HepG2 (cell line): ENCODE measurements around the gene SIN3A. TPM values are rescaled to one million over a fixed set of nuclear protein-coding genes. Genes with fewer than 3 reads are reported as not detected.

ENCODE experiments used
- ATAC-seq: fragments of 200-7000 bp; cut with Tn5 transposase; 3 replicates; pipeline ENCODE4 v1.9.1; 2020; ENCODE audit warnings: mild to moderate bottlenecking, moderate library complexity
- BruUV-seq: library from RNA; stranded (reverse); fragments of 400-500 nt; replicated peaks from 2 replicates; lab custom pipeline; 2021; lab: Mats Ljungman, UMichigan
- CTCF ChIA-PET: fragments of 300-600 bp; formaldehyde crosslinking; extraction: SDS; loops from one replicate; lab custom pipeline; 2021; ENCODE audit warnings: low total read pairs, inconsistent platforms, low intra/inter-chr PET ratio; lab: Yijun Ruan, JAX
- POLR2A ChIA-PET: fragments of 350-600 bp; sonication (Branson Sonifier 250); formaldehyde crosslinking; loops from one replicate; lab custom pipeline; 2020; ENCODE audit warnings: antibody characterized with exemption, inconsistent platforms; lab: Yijun Ruan, JAX
- DNase-seq: peaks from one replicate; pipeline ENCODE4 v3.0.0-alpha.2; 2015; ENCODE audit warnings: low spot score
- FAIRE-seq: peaks from 3 replicates; lab custom pipeline; 2011; peaks lifted over from hg19 to GRCh38; lab: Jason Lieb, UNC
- H2AFZ ChIP-seq: one replicate; pipeline ENCODE4 v1.6.1; 2011; ENCODE audit warnings: low read length, inconsistent platforms
- H3K27ac ChIP-seq: fragments of 300-600 bp; 3 replicates; pipeline ENCODE4 v1.8.0; 2011; ENCODE audit warnings: mixed run types, mild to moderate bottlenecking, mixed read lengths, low read length, inconsistent platforms; ENCODE audit not compliant: insufficient read depth; ENCODE audit errors: extremely low read length
- H3K27me3 ChIP-seq, 2 experiments: fragments of 200-600 bp in 1 of 2; 2 replicates in 1 of 2; 3 replicates in 1 of 2; pipeline versions ENCODE4 v1.6.0 to v1.8.0; 2011; ENCODE audit warnings: low read length in 2 of 2, mild to moderate bottlenecking in 2 of 2, moderate library complexity in 2 of 2, inconsistent platforms in 1 of 2; ENCODE audit not compliant: insufficient read depth in 2 of 2, control insufficient read depth in 1 of 2
- H3K36me3 ChIP-seq, 2 experiments: fragments of 200-600 bp in 1 of 2; replicated peaks in 1 of 2; 2 replicates in 1 of 2; 3 replicates in 1 of 2; pipeline versions ENCODE4 v1.5.1 to v1.8.0; 2011; ENCODE audit warnings: low read length in 2 of 2, inconsistent platforms in 1 of 2; ENCODE audit not compliant: insufficient read depth in 2 of 2, control insufficient read depth in 1 of 2
- H3K4me1 ChIP-seq: 2 replicates; pipeline ENCODE4 v1.5.1; 2012; ENCODE audit warnings: low read length, inconsistent platforms; ENCODE audit not compliant: insufficient read depth
- H3K4me2 ChIP-seq: 2 replicates; pipeline ENCODE4 v1.6.0; 2011; ENCODE audit warnings: low read depth, low read length, inconsistent platforms
- H3K4me3 ChIP-seq, 3 experiments: fragments of 200-600 bp in 1 of 3; sonication (generic), shearing (Covaris generic) in 1 of 3; replicated peaks in 1 of 3; 2 replicates each; pipeline ENCODE4 v1.5.1; 2011 to 2016; ENCODE audit warnings: low read length in 3 of 3, inconsistent platforms in 2 of 3, low read depth in 2 of 3, mild to moderate bottlenecking in 2 of 3, control low read depth in 1 of 3, mixed read lengths in 1 of 3; ENCODE audit not compliant: insufficient read depth in 1 of 3
- H3K79me2 ChIP-seq: one replicate; pipeline ENCODE4 v1.6.1; 2011; ENCODE audit warnings: low read length, inconsistent platforms; ENCODE audit not compliant: insufficient read depth
- H3K9ac ChIP-seq: 2 replicates; pipeline ENCODE4 v1.6.0; 2011; ENCODE audit warnings: mild to moderate bottlenecking, low read depth, low read length, inconsistent platforms; ENCODE audit not compliant: insufficient read depth
- H3K9me3 ChIP-seq: 2 replicates; pipeline ENCODE4 v1.5.1; 2012; ENCODE audit warnings: mild to moderate bottlenecking, low read length
- H4K20me1 ChIP-seq: 2 replicates; pipeline ENCODE4 v1.6.0; 2011; ENCODE audit warnings: inconsistent platforms, mild to moderate bottlenecking, low read length, moderate library complexity; ENCODE audit not compliant: insufficient read depth
- HNRNPL ChIP-seq: fragments of 200-400 bp; formaldehyde crosslinking; IDR thresholded peaks from 2 replicates; pipeline ENCODE4 v1.6.1; 2017; ENCODE audit warnings: mild to moderate bottlenecking, low read depth, low read length
- KAT7 ChIP-seq: IDR thresholded peaks from 2 replicates; pipeline ENCODE4 v1.6.1; 2018; ENCODE audit warnings: borderline replicate concordance, missing compliant biosample characterization
- MZF1 ChIP-seq: sonication (generic); formaldehyde crosslinking; IDR thresholded peaks from 2 replicates; pipeline ENCODE4 v1.8.1; 2023; ENCODE audit warnings: mild to moderate bottlenecking, missing genetic modification reagents, borderline replicate concordance
- NR2F2 ChIP-seq: IDR thresholded peaks from 2 replicates; pipeline ENCODE4 v1.6.1; 2012; ENCODE audit warnings: low read depth, inconsistent platforms, borderline replicate concordance
- SNAPC4 ChIP-seq: sonication (generic); formaldehyde crosslinking; IDR thresholded peaks from 2 replicates; pipeline ENCODE4 v1.4.0; 2020; ENCODE audit warnings: mild to moderate bottlenecking, missing genetic modification reagents
- ZC3H4 ChIP-seq: sonication (generic); formaldehyde crosslinking; IDR thresholded peaks from 2 replicates; pipeline ENCODE4 v1.4.0; 2020; ENCODE audit warnings: missing genetic modification reagents, borderline replicate concordance
- ZNF407 ChIP-seq: sonication (generic); formaldehyde crosslinking; IDR thresholded peaks from one replicate; pipeline ENCODE4 v1.5.1; 2020; ENCODE audit warnings: mild to moderate bottlenecking, missing genetic modification reagents; ENCODE audit errors: not compliant biosample characterization
- WGBS: methylation state at CpG from one replicate; pipeline ENCODE4 v1.1.6; 2017; ENCODE audit warnings: low lambda C conversion rate; 5-methylcytosine and 5-hydroxymethylcytosine counted together
- in situ Hi-C: cut with HindIII; loops from 2 replicates; pipeline ENCODE4 v1.10.0; 2017; ENCODE audit warnings: low pct_unique_long_range_greater_than_20kb; ENCODE audit not compliant: extremely low pct_ligation_motif_present
- intact Hi-C: fragments of 100-400 bp; cut with micrococcal nuclease; formaldehyde crosslinking; loops from one replicate; pipeline ENCODE4 v1.10.0; 2022; ENCODE audit not compliant: unreplicated experiment
- polyA plus RNA-seq, 8 experiments: library from polyadenylated mRNA; depleted of rRNA in 3 of 8; stranded (reverse) in 7 of 8; unstranded in 1 of 8; fragments of >200 nt; fragmentation: Illumina TruSeq in 4 of 8; extraction: Trizol in 4 of 8; gene quantifications; 2 replicates each; pipeline versions ENCODE4 v1.2.1 to v1.2.3, GENCODE V29; 2011 to 2016; ENCODE audit warnings: low read depth in 4 of 8, missing spikeins in 1 of 8, mixed read lengths in 1 of 8; ENCODE audit not compliant: insufficient read depth in 1 of 8
- total RNA-seq, 5 experiments: library from RNA; depleted of rRNA; stranded (reverse); fragments of >200 nt; fragmentation: Illumina TruSeq; extraction: Trizol; gene quantifications; 2 replicates each; pipeline ENCODE4 v1.2.3, GENCODE V29; 2016; ENCODE audit warnings: low read depth in 1 of 5
- TF ChIP-seq, protein P1 (sequence below): sonication (generic); formaldehyde crosslinking; conservative IDR thresholded peaks from 2 replicates; pipeline ENCODE4 v1.4.0; 2020; ENCODE audit warnings: missing genetic modification reagents

Gene SIN3A
- total and polyA plus RNA-seq, 2 of the 13 experiments (the other 11 are each of a cell fraction or from before 2014, with no cell fraction given), result 16.1 to 28.1 TPM

DNA sequence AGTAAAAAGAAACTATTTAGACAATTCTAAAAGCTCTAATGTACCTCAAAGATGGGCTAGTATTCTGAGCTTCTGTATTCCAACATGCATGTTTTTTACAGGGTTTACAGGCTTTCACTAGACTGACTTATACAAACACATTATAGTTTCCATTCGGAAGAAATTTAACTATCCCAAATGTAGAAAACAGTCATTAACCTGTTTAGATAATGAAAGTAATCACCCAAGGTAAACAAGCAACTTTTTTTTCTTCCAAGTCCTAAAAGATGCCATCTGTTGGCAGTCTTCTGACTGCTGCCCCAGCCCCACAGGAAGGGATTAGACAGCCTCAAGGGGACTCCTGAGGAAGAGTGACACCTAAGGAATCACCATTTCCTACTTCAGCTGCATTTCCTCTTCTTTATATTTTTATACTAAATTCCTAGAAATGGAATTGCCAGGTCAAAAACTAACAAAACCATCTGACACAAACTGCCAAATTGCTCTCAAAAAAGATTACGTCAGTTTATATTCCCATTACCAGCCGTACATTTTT, 25.5 kb downstream of the SIN3A start:
- TF ChIP-seq HNRNPL (no peak), SNAPC4 (CRISPR knock-in tag) (no peak), ZNF407 (CRISPR knock-in tag) (no peak), ZC3H4 (no peak), KAT7 (CRISPR knock-in tag) (no peak), NR2F2 (no peak), MZF1 (CRISPR knock-in tag) (no peak)
- TF ChIP-seq, protein P1, sequence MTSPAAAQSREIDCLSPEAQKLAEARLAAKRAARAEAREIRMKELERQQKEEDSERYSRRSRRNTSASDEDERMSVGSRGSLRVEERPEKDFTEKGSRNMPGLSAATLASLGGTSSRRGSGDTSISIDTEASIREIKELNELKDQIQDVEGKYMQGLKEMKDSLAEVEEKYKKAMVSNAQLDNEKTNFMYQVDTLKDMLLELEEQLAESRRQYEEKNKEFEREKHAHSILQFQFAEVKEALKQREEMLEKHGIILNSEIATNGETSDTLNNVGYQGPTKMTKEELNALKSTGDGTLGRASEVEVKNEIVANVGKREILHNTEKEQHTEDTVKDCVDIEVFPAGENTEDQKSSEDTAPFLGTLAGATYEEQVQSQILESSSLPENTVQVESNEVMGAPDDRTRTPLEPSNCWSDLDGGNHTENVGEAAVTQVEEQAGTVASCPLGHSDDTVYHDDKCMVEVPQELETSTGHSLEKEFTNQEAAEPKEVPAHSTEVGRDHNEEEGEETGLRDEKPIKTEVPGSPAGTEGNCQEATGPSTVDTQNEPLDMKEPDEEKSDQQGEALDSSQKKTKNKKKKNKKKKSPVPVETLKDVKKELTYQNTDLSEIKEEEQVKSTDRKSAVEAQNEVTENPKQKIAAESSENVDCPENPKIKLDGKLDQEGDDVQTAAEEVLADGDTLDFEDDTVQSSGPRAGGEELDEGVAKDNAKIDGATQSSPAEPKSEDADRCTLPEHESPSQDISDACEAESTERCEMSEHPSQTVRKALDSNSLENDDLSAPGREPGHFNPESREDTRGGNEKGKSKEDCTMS (CRISPR knock-in tag), result no peak

More for the DNA sequence above, 25.5 kb downstream of the SIN3A start:
- intact Hi-C loops, result no loop called here
- H3K9me3 ChIP-seq, result no peaks in the 10 kb centered on the region
- in situ Hi-C loops, result no loop called here
- H3K36me3 ChIP-seq, result peaks cover 11 to 67% of the 10 kb centered on the region in 2 experiments
- H3K4me1 ChIP-seq, result no peaks in the 10 kb centered on the region
- BruUV-seq, result no TSS peak
- ChIA-PET POLR2A (no interaction called here), CTCF (no interaction called here)
- H3K27ac ChIP-seq, result no peak overlapping the region
- H3K79me2 ChIP-seq, result peaks cover 3% of the 10 kb centered on the region
- no peaks in the 10 kb centered on the region; the same call in 1 of the 2 replicates for H4K20me1 ChIP-seq
- no peak overlapping the region for H3K4me3 ChIP-seq
- 97% methylated on average over 3 of the region's 3 CpGs for whole genome bisulfite sequencing
- no peak overlapping the region for H3K9ac ChIP-seq
- H3K27me3 ChIP-seq, result no peaks in the 10 kb centered on the region
- no peak for DNase-seq
- no peak for FAIRE-seq
- no peak overlapping the region for H2AFZ ChIP-seq
- no peak overlapping the region for H3K4me2 ChIP-seq
- ATAC-seq, result no peak
